ENCODE data around the gene POLR2L.

GRCh38 chr11:813456-814096 lies 28.8 kb downstream of the POLR2L start:
- TF ChIP-seq, protein P1, sequence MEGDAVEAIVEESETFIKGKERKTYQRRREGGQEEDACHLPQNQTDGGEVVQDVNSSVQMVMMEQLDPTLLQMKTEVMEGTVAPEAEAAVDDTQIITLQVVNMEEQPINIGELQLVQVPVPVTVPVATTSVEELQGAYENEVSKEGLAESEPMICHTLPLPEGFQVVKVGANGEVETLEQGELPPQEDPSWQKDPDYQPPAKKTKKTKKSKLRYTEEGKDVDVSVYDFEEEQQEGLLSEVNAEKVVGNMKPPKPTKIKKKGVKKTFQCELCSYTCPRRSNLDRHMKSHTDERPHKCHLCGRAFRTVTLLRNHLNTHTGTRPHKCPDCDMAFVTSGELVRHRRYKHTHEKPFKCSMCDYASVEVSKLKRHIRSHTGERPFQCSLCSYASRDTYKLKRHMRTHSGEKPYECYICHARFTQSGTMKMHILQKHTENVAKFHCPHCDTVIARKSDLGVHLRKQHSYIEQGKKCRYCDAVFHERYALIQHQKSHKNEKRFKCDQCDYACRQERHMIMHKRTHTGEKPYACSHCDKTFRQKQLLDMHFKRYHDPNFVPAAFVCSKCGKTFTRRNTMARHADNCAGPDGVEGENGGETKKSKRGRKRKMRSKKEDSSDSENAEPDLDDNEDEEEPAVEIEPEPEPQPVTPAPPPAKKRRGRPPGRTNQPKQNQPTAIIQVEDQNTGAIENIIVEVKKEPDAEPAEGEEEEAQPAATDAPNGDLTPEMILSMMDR (conservative IDR thresholded peaks at IDR 0.05) = no peak
- TF ChIP-seq EZH2 (IDR thresholded peaks at IDR 0.05; ENCODE audit: low read depth) = no peak

Data from PC-9 (cell line).